ENCODE data around the gene HEY2.
"Not testable (repeated sequence)": the region's sequence is repeated elsewhere in the genome, so short reads cannot be mapped to it uniquely, and the experiment has no call there.

The HEY2 gene

GRCh38 chr6:125749173-125749864 is at the start of gene HEY2:
Gene HEY2, plus strand, starts transcription at chr6:125749632. Its CDS starts 145 bp downstream, at chr6:125749777.
- DNase-seq (ENCODE audit: insufficient read length, low spot score) (peak; percentile 88), FAIRE-seq (peak; percentile 83)

- FAIRE-seq = no peak
- DNase-seq (ENCODE audit: insufficient read length, low spot score) = no peak
These were observed 48.7 kb upstream of the HEY2 start for GRCh38 chr6:125700581-125701353.

- FAIRE-seq = no peak
- DNase-seq (ENCODE audit: insufficient read length, low spot score) = no peak
These were observed 48.1 kb upstream of the HEY2 start for GRCh38 chr6:125701354-125701668.

GRCh38 chr6:125703882-125704281 is 45.5 kb upstream of the HEY2 start:
- FAIRE-seq; DNase-seq (ENCODE audit: insufficient read length, low spot score): not testable (repeated sequence)

- FAIRE-seq (no peak), DNase-seq (ENCODE audit: insufficient read length, low spot score) (no peak)
These were observed 41.7 kb upstream of the HEY2 start for GRCh38 chr6:125707615-125708243.

GRCh38 chr6:125711013-125711675 is 38.3 kb upstream of the HEY2 start:
- no peak for DNase-seq (ENCODE audit: insufficient read length, low spot score)
- FAIRE-seq = no peak

- peak; percentile 86 for FAIRE-seq
- DNase-seq (ENCODE audit: insufficient read length, low spot score) = peak; percentile 10
These were observed 34.9 kb upstream of the HEY2 start for GRCh38 chr6:125714441-125715090.

GRCh38 chr6:125717120-125717731 is 32.2 kb upstream of the HEY2 start:
- peak; percentile 72 for FAIRE-seq
- peak; percentile 8 for DNase-seq (ENCODE audit: insufficient read length, low spot score)

GRCh38 chr6:125718109-125718508 is 31.3 kb upstream of the HEY2 start:
- DNase-seq (ENCODE audit: insufficient read length, low spot score) (no peak), FAIRE-seq (peak; percentile 65)

GRCh38 chr6:125722886-125723285 is 26.5 kb upstream of the HEY2 start:
- DNase-seq (ENCODE audit: insufficient read length, low spot score) = no peak
- FAIRE-seq = no peak

GRCh38 chr6:125727216-125727615 is 22.2 kb upstream of the HEY2 start:
- FAIRE-seq (no peak), DNase-seq (ENCODE audit: insufficient read length, low spot score) (no peak)

GRCh38 chr6:125728739-125729138 is 20.7 kb upstream of the HEY2 start:
- FAIRE-seq (no peak), DNase-seq (ENCODE audit: insufficient read length, low spot score) (no peak)

- DNase-seq (ENCODE audit: insufficient read length, low spot score) (no peak), FAIRE-seq (no peak)
These were observed 19.4 kb upstream of the HEY2 start for GRCh38 chr6:125729983-125730382.

GRCh38 chr6:125732398-125732797 is 17.0 kb upstream of the HEY2 start:
- FAIRE-seq (no peak), DNase-seq (ENCODE audit: insufficient read length, low spot score) (no peak)

GRCh38 chr6:125733516-125734300 is 15.7 kb upstream of the HEY2 start:
- DNase-seq (ENCODE audit: insufficient read length, low spot score) (no peak), FAIRE-seq (no peak)

- no peak for FAIRE-seq
These were observed 11.2 kb upstream of the HEY2 start for GRCh38 chr6:125738276-125738675.

GRCh38 chr6:125739364-125739763 is 10.1 kb upstream of the HEY2 start:
- DNase-seq (ENCODE audit: insufficient read length, low spot score) (no peak), FAIRE-seq (no peak)

More at GRCh38 chr6:125738276-125738675, 11.2 kb upstream of the HEY2 start:
- no peak for DNase-seq (ENCODE audit: insufficient read length, low spot score)

GRCh38 chr6:125741336-125741735 is 8.1 kb upstream of the HEY2 start:
- DNase-seq (ENCODE audit: insufficient read length, low spot score) (no peak), FAIRE-seq (no peak)

GRCh38 chr6:125742024-125742423 is 7.4 kb upstream of the HEY2 start:
- no peak for FAIRE-seq
- DNase-seq (ENCODE audit: insufficient read length, low spot score) = no peak
